HG03025 (cell line): Measurements from ENCODE around the gene ARL8A.

Experiments used
- ATAC-seq: cut with Tn5 transposase; IDR thresholded peaks from one replicate; pipeline ENCODE4 v1.9.1; 2021; ENCODE audit warnings: mild to moderate bottlenecking, moderate library complexity; ENCODE audit not compliant: unreplicated experiment, low FRiP score

Gene ARL8A

GRCh38 chr1:202086579-202087350 lies 57.8 kb downstream of the ARL8A start:
- ATAC-seq = no peak

DNA sequence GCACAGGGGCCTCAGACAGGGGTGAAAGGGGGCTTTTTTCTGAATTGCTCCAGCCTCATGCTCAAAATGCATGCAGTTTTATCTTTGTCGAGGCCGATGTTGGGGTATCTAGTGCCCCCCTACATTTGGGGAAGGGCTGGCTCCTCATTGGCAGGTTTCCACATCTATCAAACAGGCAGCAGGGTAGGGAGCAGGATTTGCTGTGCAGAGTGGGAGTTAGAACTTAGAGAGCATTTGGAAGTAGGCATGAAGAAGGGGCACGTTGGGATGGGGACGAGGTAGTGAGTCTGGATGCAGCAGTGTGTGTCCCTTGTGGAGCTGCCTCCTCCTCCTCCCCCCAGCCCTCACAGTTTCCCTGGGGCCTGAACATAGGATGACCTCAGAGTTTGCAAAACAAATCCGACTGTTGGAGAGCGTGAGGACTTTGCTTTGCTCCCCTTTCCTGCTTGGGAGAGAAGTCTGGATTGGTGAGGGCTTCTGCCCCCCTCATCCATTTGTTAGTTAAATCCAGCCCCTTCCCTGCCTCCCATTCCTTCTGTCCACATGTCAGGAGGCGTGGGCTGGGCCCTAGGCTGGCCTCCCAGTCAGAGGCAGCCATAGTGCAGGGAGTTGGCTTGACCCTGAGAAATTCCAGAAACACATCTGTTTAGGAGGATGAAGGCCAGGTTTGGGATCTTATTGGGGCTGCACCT lies 58.7 kb downstream of the ARL8A start:
- no peak for ATAC-seq

- ATAC-seq = no peak
Observed at GRCh38 chr1:202084791-202085681, 59.5 kb downstream of the ARL8A start.
